T-helper 22 cell (primary cell): ENCODE results near the gene PROX2.
A peak's percentile ranks its signal among the peaks of the same experiment; 100 is the strongest.

Experiments used
- DNase-seq: peaks from one replicate; pipeline ENCODE4 v3.0.0-alpha.2; 2020; ENCODE audit warnings: low read depth

PROX2 gene

GRCh38 chr14:74879427-74880182, 3.7 kb upstream of the PROX2 start:
- DNase-seq, result no peak

GRCh38 chr14:74875204-74875603, 741 bp downstream of the PROX2 start:
- DNase-seq, result no peak

GRCh38 chr14:74871819-74872218, 4.1 kb downstream of the PROX2 start:
- DNase-seq, result no peak

GRCh38 chr14:74868739-74869138, 7.2 kb downstream of the PROX2 start:
- no peak for DNase-seq

- no peak for DNase-seq
Measured at GRCh38 chr14:74867673-74868072, 8.3 kb downstream of the PROX2 start.

GRCh38 chr14:74866708-74867389, 9.1 kb downstream of the PROX2 start:
- DNase-seq, result no peak

GRCh38 chr14:74865156-74865555, 10.8 kb downstream of the PROX2 start:
- no peak for DNase-seq

GRCh38 chr14:74864198-74864597, 11.7 kb downstream of the PROX2 start:
- no peak for DNase-seq

- no peak for DNase-seq
Measured at GRCh38 chr14:74863274-74863673, 12.7 kb downstream of the PROX2 start.

- DNase-seq, result no peak
Measured at GRCh38 chr14:74861734-74862090, 14.2 kb downstream of the PROX2 start.

- peak; percentile 64 for DNase-seq
Measured at GRCh38 chr14:74860899-74861733, 14.8 kb downstream of the PROX2 start.

GRCh38 chr14:74859757-74860552, 16.0 kb downstream of the PROX2 start:
- no peak for DNase-seq

GRCh38 chr14:74858022-74858421, 17.9 kb downstream of the PROX2 start:
- DNase-seq, result no peak

GRCh38 chr14:74856366-74856765, 19.6 kb downstream of the PROX2 start:
- DNase-seq, result no peak

GRCh38 chr14:74855945-74856344, 20.0 kb downstream of the PROX2 start:
- no peak for DNase-seq

- no peak for DNase-seq
Measured at GRCh38 chr14:74855021-74855420, 20.9 kb downstream of the PROX2 start.

GRCh38 chr14:74853581-74853980, 22.4 kb downstream of the PROX2 start:
- DNase-seq, result no peak

GRCh38 chr14:74852922-74853530, 22.9 kb downstream of the PROX2 start:
- no peak for DNase-seq

- DNase-seq, result no peak
Measured at GRCh38 chr14:74848768-74849167, 27.2 kb downstream of the PROX2 start.

GRCh38 chr14:74846968-74847665, 28.8 kb downstream of the PROX2 start:
- no peak for DNase-seq

- no peak for DNase-seq
Measured at GRCh38 chr14:74846168-74846567, 29.8 kb downstream of the PROX2 start.
